Stimulated activated CD8-positive, alpha-beta memory T cell treated with anti-CD3 and anti-CD28 coated beads, Interleukin-4, amount 100 ng/mL, for 48 hours (primary cell): Measurements from ENCODE around the gene EME2.
"Not testable (repeated sequence)": the region's sequence is repeated elsewhere in the genome, so short reads cannot be mapped to it uniquely, and the experiment has no call there.

Experiments
- DNase-seq: peaks from one replicate; pipeline ENCODE4 v3.0.0-alpha.2; 2020

Gene EME2

GRCh38 chr16:1793578-1794220 is 21.1 kb downstream of the EME2 start, which contains the start of gene IGFALS:
Gene IGFALS (minus strand): TSS chr16:1793705. CDS start chr16:1793652, 53 bp downstream.
- no peak for DNase-seq

- no peak for DNase-seq
Measured at GRCh38 chr16:1794221-1794871, 21.7 kb downstream of the EME2 start.

DNA sequence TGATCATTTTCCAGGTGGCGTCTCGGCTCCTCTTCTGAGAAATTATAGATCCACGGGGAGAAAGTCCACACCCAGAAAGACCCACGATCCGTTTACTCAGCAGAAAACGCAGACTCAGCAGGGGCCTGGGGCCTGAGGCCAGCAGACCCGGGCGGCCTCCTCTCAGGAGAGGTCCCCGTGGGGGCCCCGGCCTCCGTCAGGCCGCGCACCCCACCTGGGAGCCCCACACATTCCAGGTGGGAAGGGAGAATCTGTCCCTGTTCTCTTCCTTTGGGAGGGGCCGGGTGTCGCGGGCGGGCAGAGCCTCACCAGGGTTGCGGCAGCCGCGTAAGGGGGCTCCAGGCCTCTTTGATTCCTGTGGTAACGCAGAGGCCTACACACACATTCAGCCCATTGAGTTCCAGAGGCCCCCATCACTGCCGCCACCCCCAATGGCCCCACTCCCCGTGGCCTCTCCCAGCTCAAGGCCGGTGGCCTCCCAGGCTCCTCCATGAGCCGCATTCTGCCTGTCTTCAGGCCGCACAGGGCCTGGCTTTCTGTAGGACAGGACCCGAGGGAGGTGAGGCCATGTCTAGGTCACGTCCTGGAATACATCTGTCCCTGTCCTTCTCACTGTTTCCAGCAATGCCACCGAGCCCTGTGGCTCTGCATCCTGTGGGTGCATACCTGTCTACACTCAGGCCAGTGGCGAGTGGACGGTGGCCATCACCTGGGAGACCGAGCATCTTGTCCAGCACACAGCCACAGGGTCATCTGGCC is 22.5 kb downstream of the EME2 start:
- DNase-seq, result no peak

DNA sequence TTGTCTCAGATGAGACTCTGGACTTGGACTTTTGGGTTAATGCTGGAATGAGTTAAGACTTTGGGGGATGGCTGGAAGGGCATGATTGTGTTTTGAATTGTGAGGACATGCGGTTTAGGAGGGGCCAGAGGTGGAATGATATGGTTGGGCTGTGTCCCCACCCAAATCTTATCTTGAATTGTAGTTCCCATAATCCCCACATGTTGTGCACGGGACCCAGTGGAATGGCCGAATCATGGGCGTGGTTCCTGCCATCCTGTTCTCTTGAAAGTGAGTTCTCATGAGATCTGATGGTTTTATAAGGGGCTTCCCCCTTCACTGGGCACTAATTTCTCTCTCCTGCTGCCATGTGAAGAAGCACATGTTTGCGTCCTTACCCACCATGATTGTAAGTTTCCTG is 26.7 kb downstream of the EME2 start:
- DNase-seq, result not testable (repeated sequence)

DNA sequence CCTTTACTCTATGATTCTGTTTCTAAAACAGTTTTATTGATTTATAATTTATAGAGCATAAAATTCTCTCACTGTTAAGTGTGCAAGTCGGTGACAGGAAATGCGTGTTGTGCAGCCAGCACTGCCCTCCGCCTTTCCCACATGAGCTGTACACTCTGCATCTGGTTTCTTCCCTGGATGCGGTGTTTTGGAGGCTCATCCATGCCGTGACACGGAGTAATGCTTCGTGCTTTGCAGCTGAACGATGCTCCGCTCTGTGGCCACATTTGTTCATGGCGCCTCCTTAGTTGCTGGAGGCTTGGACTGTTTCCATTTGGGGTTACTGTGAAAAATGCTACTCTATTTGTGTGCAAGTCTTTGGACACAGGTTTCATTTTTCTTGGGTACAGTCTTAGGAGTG is 28.1 kb downstream of the EME2 start:
- no peak for DNase-seq

GRCh38 chr16:1807626-1808025 is 35.0 kb downstream of the EME2 start:
- no peak for DNase-seq

- no peak for DNase-seq
Measured at GRCh38 chr16:1808691-1809090, 36.1 kb downstream of the EME2 start.

DNA sequence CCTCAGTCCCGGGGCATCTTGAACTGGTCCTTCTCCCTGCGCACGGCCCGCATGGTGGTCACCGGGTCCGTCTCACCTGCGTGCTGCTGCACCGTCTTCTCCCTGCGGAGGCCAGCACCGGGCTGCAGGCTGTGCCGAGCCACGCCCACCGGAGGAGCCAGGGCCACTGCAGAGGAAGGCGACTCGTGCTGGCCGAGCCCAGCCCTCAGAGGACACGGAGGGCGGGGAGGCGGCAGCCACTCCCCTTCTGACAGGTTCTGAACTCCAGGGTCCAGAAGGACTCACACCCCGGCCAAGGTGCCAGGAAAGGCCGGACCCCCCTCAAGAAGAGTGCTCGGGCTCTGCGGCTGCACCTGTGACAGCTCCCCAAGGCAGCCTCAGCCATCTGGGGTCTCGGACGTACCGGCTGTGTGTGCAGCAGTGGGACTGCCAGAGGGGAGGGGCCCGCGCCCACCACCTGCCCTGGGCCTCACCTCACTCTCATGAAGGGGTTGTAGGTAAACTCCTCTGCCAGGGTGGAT is 36.7 kb downstream of the EME2 start:
- DNase-seq, result no peak

DNA sequence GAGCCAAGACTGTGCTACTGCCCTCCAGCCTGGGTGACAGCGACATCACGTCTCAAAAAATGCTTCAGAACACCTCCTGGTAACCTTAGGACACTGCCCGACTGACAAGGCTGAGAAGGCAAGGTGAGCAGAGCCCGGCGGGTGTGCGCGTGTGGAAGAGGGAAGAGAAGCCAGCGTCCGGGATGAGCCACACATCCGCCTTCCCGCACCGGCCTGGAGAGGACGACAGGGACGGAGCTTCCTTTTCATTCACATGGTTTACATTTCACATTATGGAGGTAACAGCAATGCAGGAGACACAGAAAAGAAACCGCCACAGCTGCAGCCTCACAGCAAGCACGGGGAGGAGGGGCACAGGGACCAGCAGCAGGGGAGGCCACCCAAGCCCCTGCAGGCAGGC is 37.5 kb downstream of the EME2 start:
- no peak for DNase-seq

- DNase-seq, result no peak
Measured at GRCh38 chr16:1810536-1810935, 37.9 kb downstream of the EME2 start.

GRCh38 chr16:1812732-1813163 is 40.1 kb downstream of the EME2 start:
- peak; percentile 72 for DNase-seq

DNA sequence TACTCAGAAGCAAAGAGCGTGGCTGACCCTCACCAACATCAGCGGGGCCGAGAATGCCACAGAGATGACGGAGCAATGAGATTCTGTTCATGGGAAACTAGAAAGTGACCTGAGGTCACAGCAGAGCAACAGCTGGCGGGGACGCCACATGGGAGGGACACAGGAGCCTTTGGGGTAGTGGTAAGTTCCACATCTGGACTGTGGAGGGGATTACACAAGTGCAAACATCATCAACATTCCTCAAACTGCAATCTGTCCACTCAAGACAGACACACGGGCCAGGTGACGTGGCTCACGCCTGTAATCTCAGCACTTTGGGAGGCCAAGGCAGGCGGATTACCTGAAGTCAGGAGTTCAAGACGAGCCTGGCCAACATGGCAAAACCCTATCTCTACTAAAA is 42.9 kb downstream of the EME2 start:
- no peak for DNase-seq

DNA sequence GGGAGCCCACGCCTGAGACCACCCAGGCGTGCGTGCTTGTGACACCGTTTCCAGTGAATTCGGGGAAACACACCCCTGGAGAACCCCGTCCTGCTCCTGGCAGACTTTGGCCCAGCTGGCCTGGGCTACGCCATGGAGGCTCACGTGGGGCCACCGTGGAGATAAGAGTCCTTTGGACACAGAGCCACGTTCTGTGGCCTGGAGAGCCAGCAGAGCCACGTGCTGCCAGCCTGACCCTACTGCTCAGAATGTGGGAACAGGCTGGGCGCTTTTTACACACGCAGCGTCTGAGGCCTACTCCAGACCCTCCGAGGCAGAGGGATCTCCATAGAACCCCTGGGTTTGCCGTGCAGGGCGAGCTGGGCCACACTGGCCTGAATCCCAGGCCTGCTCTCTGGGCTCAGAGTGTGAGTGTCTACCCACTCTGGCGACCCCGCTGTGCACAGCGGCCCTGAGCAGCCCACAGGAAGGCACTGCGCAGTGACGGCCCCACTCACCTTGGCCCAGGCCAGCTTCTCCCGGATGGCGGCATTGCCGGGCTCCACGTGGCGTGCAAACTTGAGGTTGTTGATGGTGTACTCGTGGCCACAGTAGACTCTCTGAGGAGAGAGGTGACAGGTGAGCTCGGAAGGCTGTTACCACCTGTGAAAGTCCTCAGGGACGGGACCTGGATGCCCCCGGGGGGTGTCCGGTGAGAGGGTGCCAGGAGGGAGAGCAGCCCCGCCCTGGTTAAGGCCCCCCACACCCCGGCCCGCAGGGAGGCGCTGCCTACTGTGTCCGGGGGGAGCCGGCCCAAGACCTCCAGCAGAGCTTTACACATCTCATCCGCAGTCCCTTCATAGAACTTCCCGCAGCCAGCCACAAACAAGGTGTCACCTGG is 44.0 kb downstream of the EME2 start:
- DNase-seq, result no peak

DNA sequence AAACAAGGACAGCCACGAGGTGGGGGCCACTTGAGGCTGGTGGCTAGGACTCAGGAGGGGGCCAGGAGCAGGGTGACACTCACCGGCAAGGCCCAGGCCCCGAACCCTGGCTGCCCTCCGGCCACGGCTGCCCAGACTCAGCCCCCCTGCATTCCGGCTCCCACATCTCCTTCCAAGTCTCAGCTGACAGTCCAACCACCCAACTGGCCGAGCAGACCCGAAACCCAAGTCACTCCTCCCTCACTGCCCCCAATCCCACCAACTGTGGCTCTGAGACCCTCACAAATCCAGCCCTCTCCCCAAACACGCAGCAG is 44.6 kb downstream of the EME2 start:
- no peak for DNase-seq

GRCh38 chr16:1817716-1818115 is 45.1 kb downstream of the EME2 start:
- no peak for DNase-seq

- no peak for DNase-seq
Measured at GRCh38 chr16:1818204-1818872, 45.7 kb downstream of the EME2 start.

GRCh38 chr16:1818873-1819525 is 46.4 kb downstream of the EME2 start:
- DNase-seq, result no peak

GRCh38 chr16:1819611-1820010 is 47.0 kb downstream of the EME2 start:
- DNase-seq, result no peak

GRCh38 chr16:1820096-1820945 is 47.7 kb downstream of the EME2 start:
- no peak for DNase-seq

GRCh38 chr16:1820946-1821290 is 48.3 kb downstream of the EME2 start:
- no peak for DNase-seq
